NCI-H345 treated with DMSO at 0.1 percent for 48 hours (cell line): ENCODE results near the gene ERAL1.
"Not testable (repeated sequence)": the region's sequence is repeated elsewhere in the genome, so short reads cannot be mapped to it uniquely, and the experiment has no call there.

Experiments used
- DNase-seq: peaks from one replicate; lab custom pipeline; 2025; ENCODE audit not compliant: unreplicated experiment; lab: John Stamatoyannopoulos, UW

Gene ERAL1

GRCh38 chr17:28897769-28898526 is 43.1 kb downstream of the ERAL1 start:
- no peak for DNase-seq

- DNase-seq, result no peak
These were observed 43.7 kb downstream of the ERAL1 start for GRCh38 chr17:28898527-28898955.

- no peak for DNase-seq
These were observed 44.5 kb downstream of the ERAL1 start for GRCh38 chr17:28899212-28899815.

GRCh38 chr17:28900986-28901726 is 46.3 kb downstream of the ERAL1 start:
- DNase-seq, result no peak

GRCh38 chr17:28901866-28902818 is 47.3 kb downstream of the ERAL1 start:
- DNase-seq, result no peak

- DNase-seq, result peak; percentile 93
These were observed 48.2 kb downstream of the ERAL1 start, which contains the start of gene DHRS13 for GRCh38 chr17:28902819-28903545. DHRS13 (minus strand) TSS chr17:28903079; CDS start chr17:28902944, 135 bp downstream.

- DNase-seq, result not testable (repeated sequence)
These were observed 48.7 kb downstream of the ERAL1 start for GRCh38 chr17:28903546-28903841.

GRCh38 chr17:28904800-28905199 is 50.0 kb downstream of the ERAL1 start:
- no peak for DNase-seq

GRCh38 chr17:28906276-28906675 is 51.5 kb downstream of the ERAL1 start:
- no peak for DNase-seq

- no peak for DNase-seq
These were observed 52.1 kb downstream of the ERAL1 start for GRCh38 chr17:28906706-28907438.

- no peak for DNase-seq
These were observed 53.1 kb downstream of the ERAL1 start for GRCh38 chr17:28907709-28908475.

GRCh38 chr17:28908640-28909167 is 53.9 kb downstream of the ERAL1 start:
- DNase-seq, result no peak

GRCh38 chr17:28910534-28910933 is 55.7 kb downstream of the ERAL1 start:
- no peak for DNase-seq
